OCI-LY1 (cell line): ENCODE data around the gene PIEZO1.

Experiments
- CTCF ChIP-seq: fragments of 200-600 bp; sonication (generic), shearing (Covaris generic); IDR thresholded peaks from 2 replicates; pipeline ENCODE4 v1.5.1; 2017; ENCODE audit warnings: mild to moderate bottlenecking, antibody characterized with exemption, low read length, moderate library complexity, mixed read lengths
- EZH2 ChIP-seq: fragments of 200-600 bp; sonication (generic), shearing (Covaris generic); IDR thresholded peaks from 2 replicates; pipeline ENCODE4 v1.8.0; 2017; ENCODE audit warnings: borderline replicate concordance, mixed run types, mild to moderate bottlenecking, antibody characterized with exemption, low read length, moderate library complexity, mixed read lengths

GRCh38 chr16:88726408-88726749 lies 58.6 kb downstream of the PIEZO1 start:
- no peak for TF ChIP-seq CTCF
- TF ChIP-seq EZH2, result no peak
